Activated CD8-positive, alpha-beta T cell treated with anti-CD3 and anti-CD28 coated beads for 36 hours (primary cell): ENCODE measurements around the gene CHST11. TPM values are rescaled to one million over a fixed set of nuclear protein-coding genes. Genes with fewer than 3 reads are reported as not detected.

ENCODE experiments used
- ATAC-seq: fragments of 200-7000 bp; cut with Tn5 transposase; one replicate; pipeline ENCODE4 v1.10.0; 2021; ENCODE audit warnings: mild to moderate bottlenecking, moderate library complexity
- CTCF ChIA-PET: fragments of 350-600 bp; sonication (Branson Sonifier 250); formaldehyde crosslinking; loops from one replicate; lab custom pipeline; 2021; ENCODE audit warnings: antibody characterized with exemption; lab: Charles Lee
- POLR2A ChIA-PET: fragments of 350-600 bp; sonication (Branson Sonifier 250); formaldehyde crosslinking; loops from one replicate; lab custom pipeline; 2021; ENCODE audit warnings: antibody characterized with exemption; lab: Charles Lee
- DNase-seq: peaks from one replicate; pipeline ENCODE4 v3.0.0-alpha.2; 2020
- H3K27ac Mint-ChIP-seq: one replicate; pipeline ENCODE4 v1.8.0; 2021; ENCODE audit warnings: mild to moderate bottlenecking, mixed read lengths
- H3K27me3 Mint-ChIP-seq: one replicate; pipeline ENCODE4 v1.8.0; 2021; ENCODE audit warnings: mixed read lengths
- H3K36me3 Mint-ChIP-seq: one replicate; pipeline ENCODE4 v1.8.0; 2021; ENCODE audit warnings: low read depth, mixed read lengths
- H3K4me1 Mint-ChIP-seq: one replicate; pipeline ENCODE4 v1.8.0; 2021; ENCODE audit warnings: low read depth, mixed read lengths
- H3K4me3 Mint-ChIP-seq: one replicate; pipeline ENCODE4 v1.8.0; 2021; ENCODE audit warnings: mild to moderate bottlenecking, moderate library complexity, mixed read lengths
- H3K9me3 Mint-ChIP-seq: one replicate; pipeline ENCODE4 v1.8.0; 2021; ENCODE audit warnings: mixed read lengths
- CTCF ChIP-seq: fragments of 200-600 bp; IDR thresholded peaks from one replicate; pipeline ENCODE4 v1.8.0; 2022; ENCODE audit warnings: antibody characterized with exemption, mild to moderate bottlenecking
- intact Hi-C: fragments of 100-400 bp; cut with micrococcal nuclease; formaldehyde crosslinking; loops from one replicate; pipeline ENCODE4 v1.10.0; 2022
- total RNA-seq, 2 experiments: library from RNA; stranded (reverse); gene quantifications; one replicate each; pipeline ENCODE4 v1.2.3, GENCODE V29; 2021

Gene CHST11
- total RNA-seq, 2 experiments from 2014 or later: 30.9 to 33.9 TPM

- no peak for ATAC-seq
- ChIA-PET POLR2A (no interaction called here), CTCF (interaction anchor here (0.8 to 1.0 kb wide), 2 partner anchors 24 to 84 kb away, joined by 3 read pairs; no protein-coding TSS in a partner anchor)
- no peaks in the 10 kb centered on the region for H3K27me3 Mint-ChIP-seq
- TF ChIP-seq CTCF: no peak
- no peaks in the 10 kb centered on the region for H3K4me1 Mint-ChIP-seq
- no peak overlapping the region for H3K4me3 Mint-ChIP-seq
- intact Hi-C loops: no loop called here
- H3K9me3 Mint-ChIP-seq: no peaks in the 10 kb centered on the region
- H3K36me3 Mint-ChIP-seq: no peaks in the 10 kb centered on the region
- DNase-seq: no peak
- no peak overlapping the region for H3K27ac Mint-ChIP-seq
Measured at GRCh38 chr12:104792570-104792969, 335.8 kb downstream of the CHST11 start.

- intact Hi-C loops: no loop called here
- ATAC-seq (no peak), DNase-seq (no peak)
- Mint-ChIP-seq H3K27ac (no peak overlapping the region), H3K36me3 (no peaks in the 10 kb centered on the region), H3K4me1 (no peaks in the 10 kb centered on the region), H3K4me3 (no peak overlapping the region), H3K9me3 (no peaks in the 10 kb centered on the region), H3K27me3 (no peaks in the 10 kb centered on the region)
- ChIA-PET CTCF (interaction anchor here (1.0 kb wide), 1 partner anchor 83 kb away, joined by 3 read pairs; no protein-coding TSS in a partner anchor), POLR2A (no interaction called here)
- no peak for TF ChIP-seq CTCF
Measured at GRCh38 chr12:104793285-104793684, 336.5 kb downstream of the CHST11 start.

- no peak for TF ChIP-seq CTCF
- Mint-ChIP-seq H3K36me3 (no peaks in the 10 kb centered on the region), H3K27me3 (no peaks in the 10 kb centered on the region), H3K27ac (no peak overlapping the region), H3K4me3 (no peak overlapping the region), H3K9me3 (no peaks in the 10 kb centered on the region), H3K4me1 (no peaks in the 10 kb centered on the region)
- CTCF ChIA-PET: no interaction called here
- POLR2A ChIA-PET: interaction anchor here (1.0 kb wide), 1 partner anchor 173 kb away, joined by 3 read pairs; no protein-coding TSS in a partner anchor
- DNase-seq (no peak), ATAC-seq (no peak)
- intact Hi-C loops: no loop called here
Measured at GRCh38 chr12:104793968-104794367, 337.2 kb downstream of the CHST11 start.

DNA sequence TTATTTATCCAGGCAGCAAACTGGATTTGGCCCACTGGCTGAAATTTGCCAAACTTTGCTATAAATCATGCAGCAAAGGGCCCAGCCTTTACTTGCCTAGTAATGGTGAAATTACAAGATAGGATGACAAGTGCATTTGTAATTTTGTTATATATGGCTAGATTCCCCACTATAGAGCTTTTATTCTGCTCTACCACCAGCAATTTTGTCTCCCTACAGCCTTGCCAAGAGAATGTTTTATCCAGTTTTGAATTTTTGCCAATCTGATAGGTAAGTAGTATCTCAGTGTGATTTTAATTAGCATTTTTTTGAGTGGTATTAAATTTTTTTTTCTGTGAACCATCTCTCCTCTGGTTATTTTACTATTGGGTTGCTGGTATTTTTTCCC, 339.7 kb downstream of the CHST11 start:
- POLR2A ChIA-PET: no interaction called here
- no peak overlapping the region for H3K27ac Mint-ChIP-seq
- H3K36me3 Mint-ChIP-seq: no peaks in the 10 kb centered on the region
- H3K4me3 Mint-ChIP-seq: no peak overlapping the region
- CTCF ChIA-PET: no interaction called here
- no peak for TF ChIP-seq CTCF
- H3K27me3 Mint-ChIP-seq: no peaks in the 10 kb centered on the region
- no peak for ATAC-seq
- no peak for DNase-seq
- intact Hi-C loops: no loop called here
- no peaks in the 10 kb centered on the region for H3K4me1 Mint-ChIP-seq
- H3K9me3 Mint-ChIP-seq: no peaks in the 10 kb centered on the region

DNA sequence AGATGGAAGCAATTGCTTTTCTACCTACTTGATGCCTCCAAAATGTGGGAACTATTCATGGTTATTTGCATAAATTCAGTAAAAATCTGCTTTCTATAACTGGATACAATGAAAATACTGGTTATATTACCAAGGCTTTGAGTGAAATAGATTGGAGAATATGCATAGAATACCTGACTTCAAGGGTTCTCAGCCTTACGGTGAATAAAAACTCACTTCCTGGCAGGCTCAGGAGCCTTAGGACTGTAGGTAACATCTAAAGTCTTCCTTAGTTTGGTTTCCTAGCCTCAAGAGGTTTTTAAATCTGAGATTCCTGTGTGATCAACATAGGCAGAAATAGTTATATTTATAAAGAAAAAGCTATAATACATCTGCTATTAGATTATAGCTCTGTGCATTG, 342.7 kb downstream of the CHST11 start:
- no peak overlapping the region for H3K4me3 Mint-ChIP-seq
- H3K9me3 Mint-ChIP-seq: no peaks in the 10 kb centered on the region
- H3K4me1 Mint-ChIP-seq: no peaks in the 10 kb centered on the region
- no peak for TF ChIP-seq CTCF
- no peak overlapping the region for H3K27ac Mint-ChIP-seq
- ChIA-PET POLR2A (no interaction called here), CTCF (interaction anchor here (1.7 to 1.8 kb wide), 2 partner anchors 9 to 418 kb away, joined by 9 to 15 read pairs; no protein-coding TSS in a partner anchor)
- no peaks in the 10 kb centered on the region for H3K36me3 Mint-ChIP-seq
- no peak for DNase-seq
- intact Hi-C loops: no loop called here
- no peaks in the 10 kb centered on the region for H3K27me3 Mint-ChIP-seq
- no peak for ATAC-seq
